ENCODE measurements around the gene TEX48.

- no peak for TF ChIP-seq CTCF (IDR thresholded peaks at IDR 0.05)
- no peak for TF ChIP-seq POLR2A (IDR thresholded peaks at IDR 0.05)
- TF ChIP-seq EP300 (IDR thresholded peaks at IDR 0.05) = no peak
Observed at GRCh38 chr9:114678130-114678529, 3.9 kb downstream of the TEX48 start.

Measured in tibial nerve (tissue), 4 donors.